Memory B cell (primary cell): Measurements from ENCODE around the gene IL1RN.

Experiments used
- ATAC-seq: fragments of 150-1000 bp; cut with Tn5 transposase; 2 replicates; pipeline ENCODE4 v1.10.0; 2021; ENCODE audit warnings: low read depth, mild to moderate bottlenecking, moderate library complexity
- DNase-seq, 2 donors: peaks; one replicate each; pipeline ENCODE4 v3.0.0; 2022; ENCODE audit warnings: low spot score in 2 of 2
- H3K27ac Mint-ChIP-seq: one replicate; pipeline ENCODE4 v1.8.0; 2022; ENCODE audit warnings: mild to moderate bottlenecking, moderate library complexity, mixed read lengths
- H3K27me3 Mint-ChIP-seq: one replicate; pipeline ENCODE4 v1.8.0; 2022; ENCODE audit warnings: mixed read lengths
- H3K36me3 Mint-ChIP-seq: one replicate; pipeline ENCODE4 v1.8.0; 2022; ENCODE audit warnings: mild to moderate bottlenecking, mixed read lengths
- H3K4me1 Mint-ChIP-seq: one replicate; pipeline ENCODE4 v1.8.0; 2022; ENCODE audit warnings: mixed read lengths
- H3K4me3 Mint-ChIP-seq: one replicate; pipeline ENCODE4 v1.8.0; 2022; ENCODE audit warnings: mild to moderate bottlenecking, moderate library complexity, mixed read lengths
- H3K9me3 Mint-ChIP-seq: one replicate; pipeline ENCODE4 v1.8.0; 2022; ENCODE audit warnings: mixed read lengths

IL1RN gene, protein sequence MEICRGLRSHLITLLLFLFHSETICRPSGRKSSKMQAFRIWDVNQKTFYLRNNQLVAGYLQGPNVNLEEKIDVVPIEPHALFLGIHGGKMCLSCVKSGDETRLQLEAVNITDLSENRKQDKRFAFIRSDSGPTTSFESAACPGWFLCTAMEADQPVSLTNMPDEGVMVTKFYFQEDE

DNA sequence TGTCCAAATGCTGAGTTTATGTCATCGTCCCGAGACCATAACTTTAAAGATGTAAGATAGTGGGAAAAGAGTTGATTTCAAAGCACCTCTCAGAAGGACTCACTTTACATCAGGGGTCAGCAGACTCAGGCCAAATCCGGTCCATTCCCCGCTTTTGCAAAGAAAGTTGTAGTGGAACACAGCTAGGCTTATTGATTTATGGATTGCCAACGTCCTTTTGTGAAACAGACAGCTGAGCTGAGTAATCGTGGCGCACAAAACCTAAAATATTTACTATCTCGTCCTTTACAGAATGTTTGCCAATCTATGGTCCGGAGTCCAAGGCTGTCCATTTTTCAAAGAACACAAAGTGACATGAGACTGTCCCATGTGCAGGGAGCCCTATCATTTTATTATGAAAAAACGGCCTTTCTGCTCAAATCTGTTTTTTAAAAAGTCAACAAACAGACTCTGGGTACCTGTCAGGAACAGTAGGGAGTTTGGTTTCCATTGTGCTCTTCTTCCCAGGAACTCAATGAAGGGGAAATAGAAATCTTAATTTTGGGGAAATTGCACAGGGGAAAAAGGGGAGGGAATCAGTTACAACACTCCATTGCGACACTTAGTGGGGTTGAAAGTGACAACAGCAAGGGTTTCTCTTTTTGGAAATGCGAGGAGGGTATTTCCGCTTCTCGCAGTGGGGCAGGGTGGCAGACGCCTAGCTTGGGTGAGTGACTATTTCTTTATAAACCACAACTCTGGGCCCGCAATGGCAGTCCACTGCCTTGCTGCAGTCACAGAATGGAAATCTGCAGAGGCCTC, at the start of gene IL1RN:
IL1RN (plus strand) TSS at position 754 of the 801 bp plus-strand sequence; CDS start at position 781, 27 bp downstream.
- no peak within 1 kb of the TSS for H3K4me3 Mint-ChIP-seq
- H3K9me3 Mint-ChIP-seq, result no peaks in the 10 kb centered on the region
- no peak within 1 kb of the TSS for H3K27ac Mint-ChIP-seq
- peaks cover 10% of the 10 kb centered on the region for H3K4me1 Mint-ChIP-seq
- H3K27me3 Mint-ChIP-seq, result no peaks in the 10 kb centered on the region
- H3K36me3 Mint-ChIP-seq, result no peaks in the 10 kb centered on the region
- DNase-seq, result no peak
- ATAC-seq, result peak; percentile 31

DNA sequence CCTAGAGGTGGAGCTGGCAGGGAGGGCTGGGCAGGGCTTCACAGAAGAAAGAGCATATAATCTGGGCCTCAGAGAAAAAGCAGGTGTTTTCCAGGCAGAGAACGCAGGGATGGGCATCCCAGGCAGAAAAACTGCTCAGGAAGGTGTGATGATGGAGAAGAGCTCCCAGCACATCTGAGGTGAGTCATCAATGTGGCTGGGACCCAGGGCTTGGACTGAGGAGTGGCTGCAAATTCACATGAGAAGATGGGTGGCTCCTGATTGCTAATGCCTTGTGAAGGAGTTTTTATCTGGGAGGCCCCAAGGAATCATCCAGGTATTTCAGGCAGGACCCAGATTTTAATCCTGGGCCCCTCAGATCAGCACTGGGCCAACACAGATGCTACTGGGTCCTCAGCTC, 49.5 kb upstream of the IL1RN start:
- peaks cover 16% of the 10 kb centered on the region for H3K27me3 Mint-ChIP-seq
- H3K4me1 Mint-ChIP-seq, result no peaks in the 10 kb centered on the region
- no peak overlapping the region for H3K27ac Mint-ChIP-seq
- H3K4me3 Mint-ChIP-seq, result no peak overlapping the region
- H3K9me3 Mint-ChIP-seq, result no peaks in the 10 kb centered on the region
- DNase-seq (no peak), ATAC-seq (no peak)
- H3K36me3 Mint-ChIP-seq, result no peaks in the 10 kb centered on the region

GRCh38 chr2:113078350-113078839, 49.0 kb upstream of the IL1RN start:
- peaks cover 20% of the 10 kb centered on the region for H3K27me3 Mint-ChIP-seq
- no peaks in the 10 kb centered on the region for H3K36me3 Mint-ChIP-seq
- DNase-seq (no peak), ATAC-seq (no peak)
- H3K9me3 Mint-ChIP-seq, result no peaks in the 10 kb centered on the region
- no peak overlapping the region for H3K27ac Mint-ChIP-seq
- no peak overlapping the region for H3K4me3 Mint-ChIP-seq
- peaks cover 2% of the 10 kb centered on the region for H3K4me1 Mint-ChIP-seq

- Mint-ChIP-seq H3K27ac (no peak overlapping the region), H3K4me3 (no peak overlapping the region), H3K4me1 (peaks cover 3% of the 10 kb centered on the region), H3K36me3 (no peaks in the 10 kb centered on the region), H3K9me3 (no peaks in the 10 kb centered on the region), H3K27me3 (peaks cover 21% of the 10 kb centered on the region)
- no peak for ATAC-seq
- no peak for DNase-seq
These were observed 48.3 kb upstream of the IL1RN start for GRCh38 chr2:113079131-113079530.

DNA sequence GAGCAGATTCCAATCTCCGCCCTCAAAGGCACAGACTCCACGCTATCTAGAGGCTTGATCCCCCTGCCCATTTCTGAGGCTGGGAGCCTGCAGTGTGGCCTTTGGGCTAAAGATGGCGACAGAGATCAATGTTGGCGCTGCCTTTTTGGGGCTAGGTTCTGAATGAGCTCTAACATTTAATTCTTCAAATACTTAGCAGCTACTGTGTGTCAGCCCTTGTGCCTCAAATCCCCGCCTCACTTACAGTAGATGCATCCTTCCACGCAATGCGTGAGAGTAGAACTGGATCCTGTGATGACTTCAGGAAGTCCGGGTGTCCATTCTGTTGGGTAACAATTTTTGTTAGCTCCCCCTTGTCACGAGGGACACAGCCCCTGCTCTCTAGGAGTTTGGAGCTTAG, 47.3 kb upstream of the IL1RN start:
- Mint-ChIP-seq H3K36me3 (no peaks in the 10 kb centered on the region), H3K27ac (no peak overlapping the region), H3K4me3 (no peak overlapping the region), H3K9me3 (no peaks in the 10 kb centered on the region), H3K4me1 (peaks cover 3% of the 10 kb centered on the region), H3K27me3 (peaks cover 21% of the 10 kb centered on the region)
- DNase-seq (peak; percentile 30 to 52), ATAC-seq (peak; percentile 71)

GRCh38 chr2:113081488-113082210, 45.7 kb upstream of the IL1RN start:
- Mint-ChIP-seq H3K27ac (no peak overlapping the region), H3K4me1 (peaks cover 3% of the 10 kb centered on the region), H3K27me3 (peaks cover 22% of the 10 kb centered on the region), H3K4me3 (no peak overlapping the region), H3K36me3 (no peaks in the 10 kb centered on the region), H3K9me3 (no peaks in the 10 kb centered on the region)
- DNase-seq (no peak), ATAC-seq (no peak)

GRCh38 chr2:113083296-113083695, 44.1 kb upstream of the IL1RN start:
- Mint-ChIP-seq H3K4me1 (peaks cover 3% of the 10 kb centered on the region), H3K36me3 (no peaks in the 10 kb centered on the region), H3K4me3 (no peak overlapping the region), H3K27me3 (peaks cover 20% of the 10 kb centered on the region), H3K9me3 (no peaks in the 10 kb centered on the region), H3K27ac (no peak overlapping the region)
- ATAC-seq (no peak), DNase-seq (no peak)

DNA sequence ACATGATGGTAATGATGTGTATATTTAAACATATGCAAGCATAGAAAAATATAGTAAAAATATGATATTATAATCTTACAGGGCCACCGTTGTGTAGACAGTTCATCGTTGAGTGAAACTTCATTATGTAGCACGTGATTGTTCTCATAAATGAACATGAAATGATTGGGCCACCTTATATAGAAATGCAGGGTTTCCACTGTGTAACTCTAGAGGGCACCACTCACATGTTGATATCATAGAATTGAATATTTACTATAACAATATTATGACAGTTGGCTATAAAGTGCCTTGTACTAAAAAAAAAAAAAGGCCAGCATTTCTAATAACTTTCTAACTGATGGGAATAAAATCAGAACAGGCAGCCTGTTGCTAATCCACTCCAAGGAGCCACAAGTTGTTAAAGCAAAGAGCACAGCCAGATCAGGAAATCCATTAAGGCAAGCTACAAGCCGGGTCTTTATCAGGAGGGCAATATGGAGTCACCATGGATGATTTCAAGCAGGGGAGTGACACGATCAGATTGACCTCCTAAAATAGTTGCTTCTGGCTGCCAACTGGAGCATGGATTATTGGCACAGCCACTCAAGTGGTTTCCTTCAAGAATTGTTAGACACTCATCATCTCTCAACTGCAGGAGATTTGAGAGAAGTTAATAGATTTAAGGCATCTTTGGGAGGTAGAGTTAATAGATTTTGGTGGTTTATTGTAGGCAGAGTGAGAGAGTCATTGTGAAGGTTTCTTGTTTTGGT, 43.0 kb upstream of the IL1RN start:
- Mint-ChIP-seq H3K27ac (no peak overlapping the region), H3K27me3 (peaks cover 20% of the 10 kb centered on the region), H3K36me3 (no peaks in the 10 kb centered on the region), H3K4me1 (peaks cover 3% of the 10 kb centered on the region), H3K9me3 (no peaks in the 10 kb centered on the region), H3K4me3 (no peak overlapping the region)
- ATAC-seq (peak; percentile 59), DNase-seq (no peak)

DNA sequence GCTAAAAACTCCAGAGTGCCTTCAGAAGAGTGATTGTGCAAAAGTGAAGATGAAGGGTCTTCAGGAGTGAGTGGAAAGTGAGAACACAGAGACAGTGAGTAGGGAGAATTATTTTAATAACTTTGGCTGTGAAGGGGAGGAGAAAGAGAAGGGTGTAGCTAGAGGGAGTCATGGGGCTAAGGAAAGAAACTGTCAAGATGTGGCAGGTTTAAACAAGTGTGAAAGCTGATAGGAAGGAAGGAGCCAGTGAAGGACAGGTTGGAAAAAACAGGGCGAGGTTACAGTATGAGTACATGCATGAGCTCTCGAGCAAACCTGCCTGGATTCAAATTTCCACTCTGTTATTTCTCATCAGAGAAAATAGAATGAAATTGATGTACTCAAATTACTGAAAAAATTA, 41.9 kb upstream of the IL1RN start:
- H3K36me3 Mint-ChIP-seq, result no peaks in the 10 kb centered on the region
- no peak overlapping the region for H3K4me3 Mint-ChIP-seq
- DNase-seq, result no peak
- ATAC-seq, result no peak
- H3K27ac Mint-ChIP-seq, result no peak overlapping the region
- H3K27me3 Mint-ChIP-seq, result peaks cover 18% of the 10 kb centered on the region
- H3K9me3 Mint-ChIP-seq, result no peaks in the 10 kb centered on the region
- H3K4me1 Mint-ChIP-seq, result peaks cover 3% of the 10 kb centered on the region

DNA sequence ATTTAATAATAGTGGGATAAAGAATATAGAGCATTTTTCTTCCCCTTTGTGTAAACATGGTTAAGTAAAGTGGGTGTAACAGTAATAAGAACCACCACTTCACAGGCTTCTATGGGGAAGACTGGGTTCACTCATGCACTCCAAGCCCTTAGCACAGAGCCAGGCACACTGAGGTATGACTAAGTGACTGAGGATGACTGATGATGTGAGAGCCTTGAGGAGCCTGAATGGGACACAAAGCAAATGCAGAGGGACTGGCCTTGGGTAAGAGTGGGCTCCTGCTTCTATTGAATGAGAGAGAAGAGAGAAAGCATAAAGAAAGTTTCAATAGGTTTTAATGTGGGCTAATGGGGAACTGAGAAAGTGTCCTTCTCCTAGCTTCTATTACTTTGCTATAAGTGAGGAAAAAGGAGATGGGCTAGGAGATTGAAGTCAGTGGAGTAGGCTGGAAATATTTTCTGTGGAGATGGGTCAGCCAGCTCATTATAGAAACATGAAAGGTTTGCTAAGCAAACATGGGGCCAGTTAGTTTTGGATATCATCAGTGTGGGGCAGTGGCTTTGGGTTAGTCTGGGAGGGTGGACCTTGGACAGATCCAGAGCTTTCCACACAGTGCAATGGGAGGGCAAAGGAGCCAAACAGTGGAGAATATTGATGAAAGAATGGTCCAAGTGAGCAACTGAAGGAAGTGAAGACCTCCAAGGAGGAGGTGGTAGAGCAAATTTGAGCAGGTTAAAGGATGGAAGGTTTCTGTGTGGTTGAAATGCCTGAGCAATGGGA, 39.0 kb upstream of the IL1RN start:
- H3K27me3 Mint-ChIP-seq, result peaks cover 6% of the 10 kb centered on the region
- H3K4me1 Mint-ChIP-seq, result peaks cover under 1% of the 10 kb centered on the region
- DNase-seq (no peak), ATAC-seq (no peak)
- H3K27ac Mint-ChIP-seq, result no peak overlapping the region
- H3K9me3 Mint-ChIP-seq, result no peaks in the 10 kb centered on the region
- H3K36me3 Mint-ChIP-seq, result no peaks in the 10 kb centered on the region
- no peak overlapping the region for H3K4me3 Mint-ChIP-seq

DNA sequence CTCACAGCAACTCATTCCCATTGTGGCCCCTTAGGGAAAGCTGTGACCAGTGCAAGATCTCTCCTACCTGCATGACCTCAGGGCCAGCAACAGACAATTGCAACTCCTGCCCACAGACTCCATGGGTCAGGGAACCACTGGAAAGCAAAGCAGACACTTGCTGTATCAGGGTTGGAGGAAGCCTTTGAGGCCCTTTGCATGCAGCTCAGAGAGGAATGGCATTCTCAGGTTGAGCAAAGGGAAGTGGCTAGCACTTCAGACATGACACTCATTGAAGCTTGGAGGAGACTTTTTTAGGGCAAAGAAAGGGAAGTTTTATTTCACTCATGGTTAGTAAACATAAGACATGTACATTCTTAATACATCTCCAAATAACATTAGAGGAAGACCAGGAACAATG, 37.5 kb upstream of the IL1RN start:
- DNase-seq, result no peak
- Mint-ChIP-seq H3K27ac (no peak overlapping the region), H3K36me3 (no peaks in the 10 kb centered on the region), H3K27me3 (peaks cover 5% of the 10 kb centered on the region), H3K9me3 (no peaks in the 10 kb centered on the region), H3K4me3 (no peak overlapping the region), H3K4me1 (no peaks in the 10 kb centered on the region)
- peak; percentile 46 for ATAC-seq

DNA sequence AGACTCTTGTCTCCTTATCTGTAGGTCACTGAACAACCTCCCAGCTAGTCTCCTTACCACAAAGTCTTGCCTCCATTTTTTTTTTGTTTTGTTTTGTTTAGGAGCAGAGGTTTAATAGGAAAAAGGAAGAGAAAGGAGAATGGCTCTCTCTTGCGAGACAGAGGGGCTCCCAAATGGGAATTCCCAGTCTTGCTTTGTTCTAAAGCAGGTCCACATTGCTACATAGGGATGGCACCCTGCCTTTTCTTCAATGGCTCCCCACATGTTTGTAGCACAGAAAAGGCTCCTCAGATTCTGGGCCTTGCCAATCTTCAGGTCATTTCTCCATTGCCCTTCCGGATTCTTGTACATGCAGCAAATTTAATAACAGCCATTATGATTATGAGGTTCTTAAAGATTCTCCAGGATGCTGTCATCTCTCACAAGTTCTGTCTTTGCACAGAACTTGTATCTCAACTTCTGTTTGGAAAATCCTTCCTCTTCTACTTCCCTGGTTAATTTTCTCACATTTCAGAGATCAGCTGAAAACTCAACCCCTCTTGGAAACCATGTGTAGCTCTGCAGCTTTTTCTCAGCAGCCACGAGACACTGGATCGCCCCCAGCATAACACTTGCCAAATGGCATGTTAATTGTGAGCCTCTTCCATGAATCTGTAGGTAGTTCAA, 36.0 kb upstream of the IL1RN start:
- peaks cover 2% of the 10 kb centered on the region for H3K27me3 Mint-ChIP-seq
- no peak overlapping the region for H3K4me3 Mint-ChIP-seq
- H3K36me3 Mint-ChIP-seq, result peaks cover 2% of the 10 kb centered on the region
- no peak for DNase-seq
- ATAC-seq, result no peak
- H3K27ac Mint-ChIP-seq, result no peak overlapping the region
- H3K9me3 Mint-ChIP-seq, result peaks cover 4% of the 10 kb centered on the region
- no peaks in the 10 kb centered on the region for H3K4me1 Mint-ChIP-seq
